OCI-LY1 (cell line): ENCODE measurements around the gene MINDY1.

ENCODE experiments used
- CTCF ChIP-seq: fragments of 200-600 bp; sonication (generic), shearing (Covaris generic); IDR thresholded peaks from 2 replicates; pipeline ENCODE4 v1.5.1; 2017; ENCODE audit warnings: mild to moderate bottlenecking, antibody characterized with exemption, low read length, moderate library complexity, mixed read lengths
- EZH2 ChIP-seq: fragments of 200-600 bp; sonication (generic), shearing (Covaris generic); IDR thresholded peaks from 2 replicates; pipeline ENCODE4 v1.8.0; 2017; ENCODE audit warnings: borderline replicate concordance, mixed run types, mild to moderate bottlenecking, antibody characterized with exemption, low read length, moderate library complexity, mixed read lengths

- TF ChIP-seq CTCF (no peak), EZH2 (no peak)
These were observed 49.4 kb upstream of the MINDY1 start for GRCh38 chr1:151056149-151056548.
